Common myeloid progenitor, CD34-positive (primary cell): ENCODE results near the gene SERPINE2.

Experiments
- CTCF ChIA-PET: fragments of 350-600 bp; sonication (Branson Sonifier 250); formaldehyde crosslinking; loops from one replicate; lab custom pipeline; 2021; ENCODE audit warnings: antibody characterized with exemption; lab: Charles Lee
- POLR2A ChIA-PET: fragments of 350-600 bp; sonication (Branson Sonifier 250); formaldehyde crosslinking; loops from one replicate; lab custom pipeline; 2021; ENCODE audit warnings: antibody characterized with exemption; lab: Charles Lee
- DNase-seq, 3 donors: peaks; one replicate each; pipeline versions ENCODE4 v3.0.0 to v3.0.0-alpha.2; 2013
- H3K27ac ChIP-seq, 2 experiments: 1 replicate in 1 of 2; 2 replicates in 1 of 2; pipeline ENCODE4 v1.7.0; 2013; ENCODE audit warnings: inconsistent platforms in 2 of 2, low read length in 2 of 2, mild to moderate bottlenecking in 2 of 2, low read depth in 1 of 2, moderate library complexity in 1 of 2; ENCODE audit not compliant: severe bottlenecking in 2 of 2, insufficient read depth in 1 of 2, poor library complexity in 1 of 2
- H3K27me3 ChIP-seq, 5 experiments: replicated peaks in 2 of 5; 1 replicate in 3 of 5; 2 replicates in 2 of 5; pipeline versions ENCODE4 v1.6.1 to v1.7.0; 2013; ENCODE audit warnings: low read length in 4 of 5, mild to moderate bottlenecking in 2 of 5, moderate library complexity in 2 of 5, inconsistent platforms in 1 of 5; ENCODE audit not compliant: insufficient read depth in 5 of 5, control insufficient read depth in 4 of 5
- H3K36me3 ChIP-seq, 4 experiments: 1 replicate in 2 of 4; 2 replicates in 2 of 4; pipeline versions ENCODE4 v1.6.1 to v1.7.0; 2013; ENCODE audit warnings: low read length in 3 of 4, control low read depth in 1 of 4, mild to moderate bottlenecking in 1 of 4; ENCODE audit not compliant: control insufficient read depth in 4 of 4, insufficient read depth in 4 of 4
- H3K4me1 ChIP-seq, 4 experiments: 1 replicate in 3 of 4; 2 replicates in 1 of 4; pipeline versions ENCODE4 v1.6.1 to v1.7.1; 2013; ENCODE audit warnings: low read length in 3 of 4, mild to moderate bottlenecking in 3 of 4, control low read depth in 1 of 4, inconsistent platforms in 1 of 4, moderate library complexity in 1 of 4; ENCODE audit not compliant: control insufficient read depth in 4 of 4, insufficient read depth in 4 of 4; ENCODE audit errors: control extremely low read depth in 1 of 4
- H3K4me3 ChIP-seq, 7 experiments: 1 replicate in 4 of 7; 2 replicates in 3 of 7; pipeline versions ENCODE4 v1.5.1 to v1.7.0; 2013; ENCODE audit warnings: mild to moderate bottlenecking in 7 of 7, low read length in 6 of 7, moderate library complexity in 6 of 7, inconsistent platforms in 2 of 7, low read depth in 2 of 7, control low read depth in 1 of 7; ENCODE audit not compliant: insufficient read depth in 4 of 7, control insufficient read depth in 1 of 7; ENCODE audit errors: extremely low read depth in 1 of 7
- H3K9me3 ChIP-seq, 5 experiments: 1 replicate in 4 of 5; 2 replicates in 1 of 5; pipeline versions ENCODE4 v1.6.1 to v1.7.1; 2013; ENCODE audit warnings: low read length in 4 of 5, mild to moderate bottlenecking in 2 of 5, inconsistent platforms in 1 of 5, low read depth in 1 of 5, moderate library complexity in 1 of 5; ENCODE audit not compliant: control insufficient read depth in 4 of 5, insufficient read depth in 2 of 5; ENCODE audit errors: control extremely low read depth in 1 of 5
- WGBS: methylation state at CpG from one replicate; pipeline ENCODE4 v1.1.5; 2013; ENCODE audit not compliant: insufficient coverage; 5-methylcytosine and 5-hydroxymethylcytosine counted together

Gene SERPINE2

GRCh38 chr2:224022486-224022885 is 16.6 kb downstream of the SERPINE2 start:
- DNase-seq = no peak
- peaks cover 0 to 4% (median 0%) of the 10 kb centered on the region in 4 experiments for H3K36me3 ChIP-seq
- ChIA-PET CTCF (no interaction called here), POLR2A (no interaction called here)
- H3K27me3 ChIP-seq = no peaks in the 10 kb centered on the region
- peaks cover 13 to 37% (median 28%) of the 10 kb centered on the region in 4 experiments for H3K4me1 ChIP-seq
- no peak overlapping the region for H3K4me3 ChIP-seq
- H3K27ac ChIP-seq = no peak overlapping the region
- no peaks in the 10 kb centered on the region for H3K9me3 ChIP-seq

- Histone ChIP-seq H3K4me3 (no peak overlapping the region), H3K27me3 (no peaks in the 10 kb centered on the region), H3K36me3 (peaks cover 0 to 4% (median 0%) of the 10 kb centered on the region in 4 experiments), H3K4me1 (peaks cover 4 to 19% (median 11%) of the 10 kb centered on the region in 4 experiments), H3K27ac (no peak overlapping the region), H3K9me3 (no peaks in the 10 kb centered on the region)
- no peak for DNase-seq
- ChIA-PET POLR2A (no interaction called here), CTCF (interaction anchor here (1.4 kb wide), 1 partner anchor 26 kb away, joined by 3 read pairs; no protein-coding TSS in a partner anchor)
- WGBS = 100% methylated on average over 1 of the region's 3 CpGs
These were observed 18.6 kb downstream of the SERPINE2 start for GRCh38 chr2:224020523-224020922.

DNA sequence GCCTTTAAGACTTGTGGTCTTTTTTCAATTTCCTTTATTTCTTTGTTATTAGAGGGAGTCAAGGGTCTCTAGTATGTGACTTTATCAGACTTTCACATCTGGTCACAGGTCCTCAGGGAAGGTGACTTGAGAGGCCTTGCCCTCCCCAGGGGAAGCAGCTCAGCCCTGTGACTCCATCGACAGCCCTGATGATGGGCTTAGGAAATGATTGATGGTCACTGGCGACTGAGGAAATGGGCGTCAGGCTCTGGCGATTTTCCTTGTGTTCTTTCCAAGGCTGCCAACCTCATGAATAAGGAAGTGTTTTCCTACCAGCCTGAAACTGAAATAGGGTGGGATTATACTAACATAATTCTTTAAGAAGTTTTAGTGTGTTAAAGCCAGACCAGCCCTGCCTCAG is 21.1 kb downstream of the SERPINE2 start:
- 40% methylated on average over 2 of the region's 4 CpGs for WGBS
- no peak overlapping the region for H3K27ac ChIP-seq
- no peak overlapping the region for H3K4me3 ChIP-seq
- CTCF ChIA-PET = interaction anchor here (1.2 to 1.3 kb wide), 2 partner anchors 12 to 24 kb away, joined by 3 to 7 read pairs; no protein-coding TSS in a partner anchor
- H3K27me3 ChIP-seq = no peaks in the 10 kb centered on the region
- H3K9me3 ChIP-seq = no peaks in the 10 kb centered on the region
- peaks cover 0 to 4% (median 0%) of the 10 kb centered on the region in 4 experiments for H3K36me3 ChIP-seq
- peak in 2 of 3 donors; percentile 19 to 43 for DNase-seq
- POLR2A ChIA-PET = no interaction called here
- H3K4me1 ChIP-seq = peaks cover 0 to 16% (median 0%) of the 10 kb centered on the region in 4 experiments

GRCh38 chr2:224016963-224017362 is 22.1 kb downstream of the SERPINE2 start:
- Histone ChIP-seq H3K9me3 (no peaks in the 10 kb centered on the region), H3K27ac (no peak overlapping the region), H3K27me3 (no peaks in the 10 kb centered on the region), H3K36me3 (peaks cover 0 to 4% (median 0%) of the 10 kb centered on the region in 4 experiments), H3K4me1 (peaks cover 0 to 16% (median 0%) of the 10 kb centered on the region in 4 experiments), H3K4me3 (no peak overlapping the region)
- no peak for DNase-seq
- 100% methylated on average over 1 of the region's 3 CpGs for WGBS
- POLR2A ChIA-PET = interaction anchor here (0.6 kb wide), 1 partner anchor 10 kb away, joined by 3 read pairs; no protein-coding TSS in a partner anchor
- CTCF ChIA-PET = interaction anchor here (0.8 to 1.3 kb wide), 4 partner anchors 11 to 47 kb away, joined by 3 to 7 read pairs (median 3); no protein-coding TSS in a partner anchor

- no peaks in the 10 kb centered on the region for H3K36me3 ChIP-seq
- POLR2A ChIA-PET = no interaction called here
- no peak overlapping the region for H3K27ac ChIP-seq
- no peaks in the 10 kb centered on the region for H3K27me3 ChIP-seq
- no peaks in the 10 kb centered on the region for H3K9me3 ChIP-seq
- no peak for DNase-seq
- CTCF ChIA-PET = interaction anchor here (1.8 kb wide), 1 partner anchor 20 kb away, joined by 8 read pairs; no protein-coding TSS in a partner anchor
- H3K4me1 ChIP-seq = peaks cover 0 to 17% (median 5%) of the 10 kb centered on the region in 4 experiments
- WGBS = 86% methylated on average over 1 of the region's 4 CpGs
- H3K4me3 ChIP-seq = no peak overlapping the region
These were observed 24.8 kb downstream of the SERPINE2 start for GRCh38 chr2:224014336-224014735.

- Histone ChIP-seq H3K36me3 (no peaks in the 10 kb centered on the region), H3K4me3 (no peak overlapping the region), H3K9me3 (no peaks in the 10 kb centered on the region), H3K27me3 (no peaks in the 10 kb centered on the region), H3K4me1 (peaks cover 0 to 13% (median 5%) of the 10 kb centered on the region in 4 experiments), H3K27ac (no peak overlapping the region)
- CTCF ChIA-PET = no interaction called here
- POLR2A ChIA-PET = no interaction called here
- WGBS = no CpG with 5 or more reads among the region's 1 CpG
- DNase-seq = no peak
These were observed 27.2 kb downstream of the SERPINE2 start for GRCh38 chr2:224011837-224012236.

GRCh38 chr2:224009605-224010315 is 29.3 kb downstream of the SERPINE2 start:
- DNase-seq = peak; percentile 48 to 87 (median 71)
- Histone ChIP-seq H3K27ac (no peak overlapping the region), H3K4me3 (no peak overlapping the region), H3K4me1 (peaks cover 0 to 11% (median 3%) of the 10 kb centered on the region in 4 experiments), H3K36me3 (no peaks in the 10 kb centered on the region), H3K27me3 (no peaks in the 10 kb centered on the region), H3K9me3 (no peaks in the 10 kb centered on the region)
- POLR2A ChIA-PET = no interaction called here
- CTCF ChIA-PET = interaction anchor here (5.1 kb wide), 1 partner anchor 15 kb away, joined by 29 read pairs; no protein-coding TSS in a partner anchor
- 100% methylated on average over 2 of the region's 5 CpGs for WGBS
